ENCODE measurements around the gene GULP1.

GULP1 gene

DNA sequence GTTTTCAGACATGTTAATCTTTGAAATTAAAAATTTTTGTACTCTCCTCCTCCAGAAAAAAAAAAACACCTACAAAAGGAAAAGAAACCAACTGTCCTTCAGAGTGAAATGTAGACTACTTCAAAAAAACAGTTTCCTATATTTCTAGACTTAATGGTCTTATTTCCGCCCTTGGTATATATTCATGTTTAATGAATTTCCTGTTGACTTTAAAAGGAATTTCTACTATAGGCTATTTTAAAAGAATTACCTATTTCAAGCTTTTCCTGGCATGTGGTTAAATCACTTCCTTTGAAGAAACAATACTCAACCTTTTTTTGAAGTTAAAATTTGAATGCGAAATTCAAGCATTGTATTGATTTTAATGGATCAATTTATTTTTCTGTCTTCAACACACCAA is 29.2 kb downstream of the GULP1 start:
- H3K9ac ChIP-seq (ENCODE audit: low read depth in 1 of 2, low read length in 2 of 2) = no peak overlapping the region
- peaks cover 0 to 2% of the 10 kb centered on the region in 2 donors for H3K4me1 ChIP-seq (ENCODE audit: control insufficient read depth in 2 of 2, insufficient read depth in 2 of 2, low read length in 2 of 2)
- no peak overlapping the region for H3K4me3 ChIP-seq (ENCODE audit: low read length in 2 of 2)
- no peak overlapping the region for H3K27ac ChIP-seq (ENCODE audit: low read depth in 2 of 2, low read length in 2 of 2)
- no peaks in the 10 kb centered on the region for H3K9me3 ChIP-seq (ENCODE audit: control insufficient read depth in 2 of 2, low read length in 2 of 2)
- no peaks in the 10 kb centered on the region for H3K36me3 ChIP-seq (ENCODE audit: control insufficient read depth in 2 of 2, insufficient read depth in 2 of 2, low read length in 2 of 2)
- peaks cover 0 to 3% of the 10 kb centered on the region in 2 donors for H3K27me3 ChIP-seq (ENCODE audit: control insufficient read depth in 2 of 2, insufficient read depth in 2 of 2, low read length in 2 of 2)

- no peak overlapping the region for H3K4me3 ChIP-seq (ENCODE audit: low read length in 2 of 2)
- H3K9me3 ChIP-seq (ENCODE audit: control insufficient read depth in 2 of 2, low read length in 2 of 2) = no peaks in the 10 kb centered on the region
- peaks cover 0 to 2% of the 10 kb centered on the region in 2 donors for H3K4me1 ChIP-seq (ENCODE audit: control insufficient read depth in 2 of 2, insufficient read depth in 2 of 2, low read length in 2 of 2)
- no peak overlapping the region for H3K9ac ChIP-seq (ENCODE audit: low read depth in 1 of 2, low read length in 2 of 2)
- H3K27ac ChIP-seq (ENCODE audit: low read depth in 2 of 2, low read length in 2 of 2) = no peak overlapping the region
- no peaks in the 10 kb centered on the region for H3K36me3 ChIP-seq (ENCODE audit: control insufficient read depth in 2 of 2, insufficient read depth in 2 of 2, low read length in 2 of 2)
- H3K27me3 ChIP-seq (ENCODE audit: control insufficient read depth in 2 of 2, insufficient read depth in 2 of 2, low read length in 2 of 2) = no peaks in the 10 kb centered on the region
Observed at GRCh38 chr2:188322569-188323551, 31.2 kb downstream of the GULP1 start.

DNA sequence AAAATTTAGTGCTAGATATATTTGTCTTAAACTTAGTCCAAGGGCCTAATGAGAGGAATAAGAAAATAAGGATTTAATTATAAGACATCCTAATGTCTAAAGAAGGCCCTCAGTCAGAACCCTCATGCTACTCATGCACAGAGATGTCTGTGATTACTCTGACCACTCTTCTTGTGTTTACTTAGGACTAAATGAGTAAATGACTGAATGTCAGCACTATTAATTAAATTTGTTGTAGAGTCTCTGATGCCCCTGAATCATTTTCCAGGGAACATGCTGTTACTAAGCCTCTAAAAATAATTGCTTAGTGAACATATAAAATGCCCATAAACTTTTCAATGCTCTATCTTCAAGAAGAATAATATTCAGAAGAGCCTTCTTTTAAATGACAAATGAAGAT is 32.4 kb downstream of the GULP1 start:
- peaks cover 0 to 2% of the 10 kb centered on the region in 2 donors for H3K4me1 ChIP-seq (ENCODE audit: control insufficient read depth in 2 of 2, insufficient read depth in 2 of 2, low read length in 2 of 2)
- H3K27ac ChIP-seq (ENCODE audit: low read depth in 2 of 2, low read length in 2 of 2) = no peak overlapping the region
- H3K36me3 ChIP-seq (ENCODE audit: control insufficient read depth in 2 of 2, insufficient read depth in 2 of 2, low read length in 2 of 2) = no peaks in the 10 kb centered on the region
- no peaks in the 10 kb centered on the region for H3K9me3 ChIP-seq (ENCODE audit: control insufficient read depth in 2 of 2, low read length in 2 of 2)
- no peak overlapping the region for H3K4me3 ChIP-seq (ENCODE audit: low read length in 2 of 2)
- H3K27me3 ChIP-seq (ENCODE audit: control insufficient read depth in 2 of 2, insufficient read depth in 2 of 2, low read length in 2 of 2) = no peaks in the 10 kb centered on the region
- H3K9ac ChIP-seq (ENCODE audit: low read depth in 1 of 2, low read length in 2 of 2) = no peak overlapping the region

DNA sequence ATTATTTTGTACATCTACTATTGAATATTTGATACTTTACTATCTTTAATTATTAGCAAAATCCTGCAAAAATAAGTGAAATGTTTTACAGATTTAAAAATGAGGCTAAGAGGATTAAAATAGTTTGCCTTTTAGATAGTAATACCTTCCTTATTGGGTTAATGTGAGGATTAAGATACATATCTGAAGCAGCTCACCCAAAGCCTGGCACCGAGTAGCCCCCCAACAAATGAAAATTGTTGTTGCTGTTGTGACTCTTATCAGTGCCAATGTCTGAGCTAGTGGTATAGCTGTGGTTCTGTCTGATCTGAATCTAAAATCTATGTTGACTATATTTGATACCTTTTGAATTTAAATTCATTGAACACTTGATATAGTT is 34.6 kb downstream of the GULP1 start:
- Histone ChIP-seq H3K36me3 (ENCODE audit: control insufficient read depth in 2 of 2, insufficient read depth in 2 of 2, low read length in 2 of 2) (no peaks in the 10 kb centered on the region), H3K27ac (ENCODE audit: low read depth in 2 of 2, low read length in 2 of 2) (no peak overlapping the region), H3K9ac (ENCODE audit: low read depth in 1 of 2, low read length in 2 of 2) (no peak overlapping the region), H3K9me3 (ENCODE audit: control insufficient read depth in 2 of 2, low read length in 2 of 2) (no peaks in the 10 kb centered on the region), H3K4me3 (ENCODE audit: low read length in 2 of 2) (no peak overlapping the region), H3K4me1 (ENCODE audit: control insufficient read depth in 2 of 2, insufficient read depth in 2 of 2, low read length in 2 of 2) (peaks cover 0 to 2% of the 10 kb centered on the region in 2 donors), H3K27me3 (ENCODE audit: control insufficient read depth in 2 of 2, insufficient read depth in 2 of 2, low read length in 2 of 2) (no peaks in the 10 kb centered on the region)

DNA sequence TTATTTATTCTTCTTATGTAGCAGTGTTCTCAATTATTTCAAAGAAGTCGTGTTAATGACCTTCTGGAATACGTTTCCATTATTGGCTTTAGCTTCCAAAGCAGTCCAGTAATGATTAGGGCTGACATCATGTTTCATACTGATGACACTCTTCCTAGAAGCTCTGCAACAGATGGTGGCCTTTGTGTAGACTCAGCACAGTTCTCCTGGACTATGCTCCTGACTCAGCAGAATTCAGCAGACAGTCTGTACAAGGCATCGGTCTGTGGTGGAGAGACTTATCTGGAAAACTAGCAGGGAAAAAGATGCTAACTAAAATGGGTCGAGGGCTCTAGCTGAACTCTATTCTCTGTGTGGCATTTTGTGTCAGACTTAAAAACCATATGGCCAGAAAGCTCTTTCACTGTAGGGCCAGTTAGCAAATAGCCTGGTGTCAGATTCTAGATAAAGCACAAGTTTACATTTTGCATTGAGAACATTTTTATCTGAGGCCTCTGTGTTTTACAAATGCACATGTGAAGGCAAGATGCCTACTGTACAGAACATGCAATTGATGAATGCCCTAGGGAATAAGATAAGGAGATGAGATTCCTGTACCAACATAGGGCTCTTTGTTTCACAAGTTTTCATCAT is 35.1 kb downstream of the GULP1 start:
- Histone ChIP-seq H3K4me3 (ENCODE audit: low read length in 2 of 2) (no peak overlapping the region), H3K27me3 (ENCODE audit: control insufficient read depth in 2 of 2, insufficient read depth in 2 of 2, low read length in 2 of 2) (no peaks in the 10 kb centered on the region), H3K9me3 (ENCODE audit: control insufficient read depth in 2 of 2, low read length in 2 of 2) (no peaks in the 10 kb centered on the region), H3K4me1 (ENCODE audit: control insufficient read depth in 2 of 2, insufficient read depth in 2 of 2, low read length in 2 of 2) (peaks cover 0 to 2% of the 10 kb centered on the region in 2 donors), H3K9ac (ENCODE audit: low read depth in 1 of 2, low read length in 2 of 2) (no peak overlapping the region), H3K36me3 (ENCODE audit: control insufficient read depth in 2 of 2, insufficient read depth in 2 of 2, low read length in 2 of 2) (no peaks in the 10 kb centered on the region), H3K27ac (ENCODE audit: low read depth in 2 of 2, low read length in 2 of 2) (no peak overlapping the region)

DNA sequence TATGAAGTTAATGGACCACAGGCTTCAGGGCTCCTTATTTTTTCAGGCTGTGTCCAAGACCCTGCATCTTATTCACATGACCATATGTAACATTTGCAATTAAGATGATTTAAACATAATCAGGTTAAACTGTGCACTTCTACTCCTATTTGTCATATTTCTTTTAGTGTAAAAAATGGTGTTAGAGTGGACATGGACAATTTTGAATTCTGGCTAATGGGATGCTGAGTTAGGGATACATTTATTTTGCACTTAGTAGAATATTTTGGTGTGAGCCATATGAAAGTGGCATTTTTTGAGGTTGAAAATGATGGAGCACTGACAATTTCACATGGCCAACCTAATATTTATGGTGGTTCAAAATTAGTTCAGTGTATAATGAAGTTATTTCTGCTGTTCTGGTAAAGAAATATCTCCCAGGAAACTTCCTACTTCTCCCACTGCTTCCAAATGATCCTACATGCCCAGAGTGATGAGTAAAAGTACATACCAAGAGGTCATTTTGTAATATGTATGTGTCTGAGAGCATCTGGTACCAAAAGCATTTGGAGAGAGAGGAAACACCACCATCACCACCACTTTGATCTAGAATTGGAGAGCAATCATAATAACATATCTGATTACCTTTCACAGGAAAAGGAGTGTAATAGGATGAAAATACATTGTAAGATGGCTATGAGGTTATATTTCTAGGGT is 36.0 kb downstream of the GULP1 start:
- Histone ChIP-seq H3K4me3 (ENCODE audit: low read length in 2 of 2) (no peak overlapping the region), H3K36me3 (ENCODE audit: control insufficient read depth in 2 of 2, insufficient read depth in 2 of 2, low read length in 2 of 2) (no peaks in the 10 kb centered on the region), H3K9me3 (ENCODE audit: control insufficient read depth in 2 of 2, low read length in 2 of 2) (no peaks in the 10 kb centered on the region), H3K4me1 (ENCODE audit: control insufficient read depth in 2 of 2, insufficient read depth in 2 of 2, low read length in 2 of 2) (peaks cover 0 to 2% of the 10 kb centered on the region in 2 donors), H3K27me3 (ENCODE audit: control insufficient read depth in 2 of 2, insufficient read depth in 2 of 2, low read length in 2 of 2) (no peaks in the 10 kb centered on the region), H3K9ac (ENCODE audit: low read depth in 1 of 2, low read length in 2 of 2) (no peak overlapping the region), H3K27ac (ENCODE audit: low read depth in 2 of 2, low read length in 2 of 2) (no peak overlapping the region)

- no peaks in the 10 kb centered on the region for H3K4me1 ChIP-seq (ENCODE audit: control insufficient read depth in 2 of 2, insufficient read depth in 2 of 2, low read length in 2 of 2)
- no peaks in the 10 kb centered on the region for H3K27me3 ChIP-seq (ENCODE audit: control insufficient read depth in 2 of 2, insufficient read depth in 2 of 2, low read length in 2 of 2)
- no peak overlapping the region for H3K9ac ChIP-seq (ENCODE audit: low read depth in 1 of 2, low read length in 2 of 2)
- H3K9me3 ChIP-seq (ENCODE audit: control insufficient read depth in 2 of 2, low read length in 2 of 2) = no peaks in the 10 kb centered on the region
- H3K36me3 ChIP-seq (ENCODE audit: control insufficient read depth in 2 of 2, insufficient read depth in 2 of 2, low read length in 2 of 2) = no peaks in the 10 kb centered on the region
- no peak overlapping the region for H3K4me3 ChIP-seq (ENCODE audit: low read length in 2 of 2)
- no peak overlapping the region for H3K27ac ChIP-seq (ENCODE audit: low read depth in 2 of 2, low read length in 2 of 2)
Observed at GRCh38 chr2:188328419-188328818, 36.7 kb downstream of the GULP1 start.

- Histone ChIP-seq H3K27ac (ENCODE audit: low read depth in 2 of 2, low read length in 2 of 2) (no peak overlapping the region), H3K36me3 (ENCODE audit: control insufficient read depth in 2 of 2, insufficient read depth in 2 of 2, low read length in 2 of 2) (no peaks in the 10 kb centered on the region), H3K4me1 (ENCODE audit: control insufficient read depth in 2 of 2, insufficient read depth in 2 of 2, low read length in 2 of 2) (no peaks in the 10 kb centered on the region), H3K9ac (ENCODE audit: low read depth in 1 of 2, low read length in 2 of 2) (no peak overlapping the region), H3K9me3 (ENCODE audit: control insufficient read depth in 2 of 2, low read length in 2 of 2) (no peaks in the 10 kb centered on the region), H3K4me3 (ENCODE audit: low read length in 2 of 2) (no peak overlapping the region), H3K27me3 (ENCODE audit: control insufficient read depth in 2 of 2, insufficient read depth in 2 of 2, low read length in 2 of 2) (no peaks in the 10 kb centered on the region)
Observed at GRCh38 chr2:188330316-188331053, 38.8 kb downstream of the GULP1 start.

DNA sequence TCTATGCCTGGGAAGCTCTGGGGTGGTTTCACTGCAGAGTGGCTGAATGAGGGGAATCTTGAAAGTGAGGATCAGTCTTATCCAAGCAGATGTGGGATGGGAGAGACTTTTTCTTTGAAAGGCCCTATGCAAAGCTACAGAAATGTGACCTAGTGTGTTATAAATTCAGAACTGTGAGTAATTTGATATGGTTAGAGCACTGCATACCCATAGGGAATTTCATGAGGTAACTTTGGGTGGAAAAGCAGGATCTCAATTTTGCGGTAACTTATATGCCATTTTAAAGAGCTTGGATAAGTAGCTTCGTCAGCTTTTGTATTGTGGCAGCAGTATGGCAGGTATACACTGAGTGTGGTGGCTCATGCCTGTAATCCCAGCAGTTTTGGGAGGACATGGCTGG is 40.9 kb downstream of the GULP1 start:
- Histone ChIP-seq H3K9ac (ENCODE audit: low read depth in 1 of 2, low read length in 2 of 2) (no peak overlapping the region), H3K4me3 (ENCODE audit: low read length in 2 of 2) (no peak overlapping the region), H3K27me3 (ENCODE audit: control insufficient read depth in 2 of 2, insufficient read depth in 2 of 2, low read length in 2 of 2) (no peaks in the 10 kb centered on the region), H3K27ac (ENCODE audit: low read depth in 2 of 2, low read length in 2 of 2) (no peak overlapping the region), H3K36me3 (ENCODE audit: control insufficient read depth in 2 of 2, insufficient read depth in 2 of 2, low read length in 2 of 2) (no peaks in the 10 kb centered on the region), H3K4me1 (ENCODE audit: control insufficient read depth in 2 of 2, insufficient read depth in 2 of 2, low read length in 2 of 2) (no peaks in the 10 kb centered on the region), H3K9me3 (ENCODE audit: control insufficient read depth in 2 of 2, low read length in 2 of 2) (no peaks in the 10 kb centered on the region)
